Fibroblast of the conjunctiva (primary cell): ENCODE data around the gene RASGRP3.

Experiments
- DNase-seq: peaks from one replicate; pipeline ENCODE4 v3.0.0-alpha.2; 2010; ENCODE audit warnings: low read depth

The RASGRP3 gene

GRCh38 chr2:33581872-33582271, 105.4 kb downstream of the RASGRP3 start:
- no peak for DNase-seq

GRCh38 chr2:33583194-33583938, 106.9 kb downstream of the RASGRP3 start:
- no peak for DNase-seq

GRCh38 chr2:33586766-33587165, 110.3 kb downstream of the RASGRP3 start:
- DNase-seq: no peak

- peak; percentile 43 for DNase-seq
Measured at GRCh38 chr2:33588232-33588631, 111.8 kb downstream of the RASGRP3 start.

GRCh38 chr2:33589444-33589843, 113.0 kb downstream of the RASGRP3 start:
- DNase-seq: peak; percentile 28

GRCh38 chr2:33595385-33595784, 118.9 kb downstream of the RASGRP3 start:
- DNase-seq: no peak

GRCh38 chr2:33597026-33597425, 120.6 kb downstream of the RASGRP3 start:
- no peak for DNase-seq

- DNase-seq: no peak
Measured at GRCh38 chr2:33598561-33599174, 122.2 kb downstream of the RASGRP3 start.

GRCh38 chr2:33599175-33599942, 122.9 kb downstream of the RASGRP3 start, which contains the start of gene FAM98A:
FAM98A (minus strand) TSS chr2:33599299; CDS start chr2:33599221, 78 bp downstream.
- DNase-seq: peak; percentile 99

- DNase-seq: no peak
Measured at GRCh38 chr2:33599943-33600192, 123.4 kb downstream of the RASGRP3 start.

GRCh38 chr2:33602201-33602830, 125.9 kb downstream of the RASGRP3 start:
- no peak for DNase-seq

- no peak for DNase-seq
Measured at GRCh38 chr2:33603416-33603815, 127.0 kb downstream of the RASGRP3 start.

GRCh38 chr2:33605056-33605455, 128.6 kb downstream of the RASGRP3 start:
- DNase-seq: no peak

- DNase-seq: no peak
Measured at GRCh38 chr2:33606100-33606499, 129.7 kb downstream of the RASGRP3 start.

- DNase-seq: no peak
Measured at GRCh38 chr2:33606622-33607021, 130.2 kb downstream of the RASGRP3 start.

- DNase-seq: no peak
Measured at GRCh38 chr2:33607251-33607721, 130.8 kb downstream of the RASGRP3 start.

GRCh38 chr2:33607905-33608304, 131.5 kb downstream of the RASGRP3 start:
- DNase-seq: no peak

GRCh38 chr2:33614190-33614589, 137.7 kb downstream of the RASGRP3 start:
- no peak for DNase-seq
